ENCODE measurements around the gene BUB1B. TPM values are rescaled to one million over a fixed set of nuclear protein-coding genes. Genes with fewer than 3 reads are reported as not detected.

The BUB1B gene
- total RNA-seq, 2 donors from 2014 or later, result 10.2 to 48.3 TPM

GRCh38 chr15:40241269-40242212 lies 80.7 kb downstream of the BUB1B start:
- DNase-seq, result no peak
- TF ChIP-seq, protein P1, sequence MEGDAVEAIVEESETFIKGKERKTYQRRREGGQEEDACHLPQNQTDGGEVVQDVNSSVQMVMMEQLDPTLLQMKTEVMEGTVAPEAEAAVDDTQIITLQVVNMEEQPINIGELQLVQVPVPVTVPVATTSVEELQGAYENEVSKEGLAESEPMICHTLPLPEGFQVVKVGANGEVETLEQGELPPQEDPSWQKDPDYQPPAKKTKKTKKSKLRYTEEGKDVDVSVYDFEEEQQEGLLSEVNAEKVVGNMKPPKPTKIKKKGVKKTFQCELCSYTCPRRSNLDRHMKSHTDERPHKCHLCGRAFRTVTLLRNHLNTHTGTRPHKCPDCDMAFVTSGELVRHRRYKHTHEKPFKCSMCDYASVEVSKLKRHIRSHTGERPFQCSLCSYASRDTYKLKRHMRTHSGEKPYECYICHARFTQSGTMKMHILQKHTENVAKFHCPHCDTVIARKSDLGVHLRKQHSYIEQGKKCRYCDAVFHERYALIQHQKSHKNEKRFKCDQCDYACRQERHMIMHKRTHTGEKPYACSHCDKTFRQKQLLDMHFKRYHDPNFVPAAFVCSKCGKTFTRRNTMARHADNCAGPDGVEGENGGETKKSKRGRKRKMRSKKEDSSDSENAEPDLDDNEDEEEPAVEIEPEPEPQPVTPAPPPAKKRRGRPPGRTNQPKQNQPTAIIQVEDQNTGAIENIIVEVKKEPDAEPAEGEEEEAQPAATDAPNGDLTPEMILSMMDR (IDR thresholded peaks at IDR 0.05), result no peak
- intact Hi-C loops (cut with DNase I), result no loop called here
- Histone ChIP-seq H3K9ac (ENCODE audit: low read depth in 2 of 2, low read length in 2 of 2) (no peak overlapping the region), H3K9me3 (no peaks in the 10 kb centered on the region), H3K36me3 (no peaks in the 10 kb centered on the region), H3K27ac (no peak overlapping the region), H3K4me1 (no peaks in the 10 kb centered on the region), H3K4me3 (no peak overlapping the region), H3K27me3 (peaks cover 6% of the 10 kb centered on the region)

GRCh38 chr15:40242213-40242599 lies 81.3 kb downstream of the BUB1B start:
- TF ChIP-seq, protein P1 (IDR thresholded peaks at IDR 0.05), result no peak
- H3K27ac ChIP-seq, result no peak overlapping the region
- H3K4me3 ChIP-seq, result no peak overlapping the region
- DNase-seq, result no peak
- no peaks in the 10 kb centered on the region for H3K4me1 ChIP-seq
- H3K9ac ChIP-seq (ENCODE audit: low read depth in 2 of 2, low read length in 2 of 2), result no peak overlapping the region
- no peaks in the 10 kb centered on the region for H3K9me3 ChIP-seq
- H3K27me3 ChIP-seq, result peaks cover 6% of the 10 kb centered on the region
- no peaks in the 10 kb centered on the region for H3K36me3 ChIP-seq
- intact Hi-C loops (cut with DNase I), result no loop called here

- no peak overlapping the region for H3K9ac ChIP-seq (ENCODE audit: low read depth in 2 of 2, low read length in 2 of 2)
- no peak for DNase-seq
- intact Hi-C loops (cut with DNase I), result no loop called here
- TF ChIP-seq, protein P1 (IDR thresholded peaks at IDR 0.05), result no peak
- H3K27me3 ChIP-seq, result peaks cover 6% of the 10 kb centered on the region
- no peak overlapping the region for H3K27ac ChIP-seq
- no peaks in the 10 kb centered on the region for H3K4me1 ChIP-seq
- H3K9me3 ChIP-seq, result no peaks in the 10 kb centered on the region
- no peaks in the 10 kb centered on the region for H3K36me3 ChIP-seq
- no peak overlapping the region for H3K4me3 ChIP-seq
Measured at GRCh38 chr15:40242601-40243000, 81.7 kb downstream of the BUB1B start.

DNA sequence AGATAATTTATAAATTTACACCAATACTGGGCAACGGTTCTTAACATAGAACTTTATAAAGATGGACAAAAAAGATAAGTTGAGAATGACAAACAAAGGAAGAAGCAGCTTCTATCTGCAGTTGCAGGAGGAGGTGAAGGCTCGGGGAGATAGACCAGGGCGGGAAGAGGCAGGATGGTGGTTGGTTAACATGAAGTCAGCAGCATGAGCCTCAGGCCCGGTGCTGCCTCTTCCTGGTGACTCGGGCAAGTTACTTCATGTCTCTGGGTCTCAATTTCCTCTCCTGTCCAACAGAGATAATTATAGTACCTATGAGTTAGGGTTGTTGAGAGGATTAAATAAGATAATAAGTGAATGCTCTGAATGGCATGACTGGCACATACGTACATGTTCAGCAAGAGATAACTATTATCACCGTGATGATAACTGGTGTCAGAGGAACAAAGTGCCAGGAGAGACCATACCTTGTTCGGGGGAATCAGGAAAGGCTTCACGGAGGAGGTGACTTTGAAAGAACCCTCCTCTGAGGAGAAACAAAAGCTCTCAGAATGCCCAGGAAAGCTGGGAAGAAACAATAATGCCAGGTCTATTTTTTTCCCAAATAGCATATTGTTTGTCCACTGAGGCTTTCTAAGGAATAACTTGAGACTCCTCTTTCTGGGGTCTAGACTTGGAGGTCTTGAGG lies 82.4 kb downstream of the BUB1B start:
- no peak overlapping the region for H3K9ac ChIP-seq (ENCODE audit: low read depth in 2 of 2, low read length in 2 of 2)
- H3K36me3 ChIP-seq, result no peaks in the 10 kb centered on the region
- TF ChIP-seq, protein P1 (IDR thresholded peaks at IDR 0.05), result no peak
- no peaks in the 10 kb centered on the region for H3K4me1 ChIP-seq
- no peak overlapping the region for H3K4me3 ChIP-seq
- no peak for DNase-seq
- no peak overlapping the region for H3K27ac ChIP-seq
- intact Hi-C loops (cut with DNase I), result no loop called here
- H3K9me3 ChIP-seq, result no peaks in the 10 kb centered on the region
- H3K27me3 ChIP-seq, result peaks cover 6% of the 10 kb centered on the region

- Histone ChIP-seq H3K9ac (ENCODE audit: low read depth in 2 of 2, low read length in 2 of 2) (no peak overlapping the region), H3K27me3 (no peaks in the 10 kb centered on the region), H3K4me3 (no peak overlapping the region), H3K27ac (no peak overlapping the region), H3K36me3 (no peaks in the 10 kb centered on the region), H3K4me1 (no peaks in the 10 kb centered on the region), H3K9me3 (no peaks in the 10 kb centered on the region)
- no peak for DNase-seq
- TF ChIP-seq, protein P1 (IDR thresholded peaks at IDR 0.05), result no peak
- intact Hi-C loops (cut with DNase I), result no loop called here
Measured at GRCh38 chr15:40244961-40245523, 84.2 kb downstream of the BUB1B start.

Measured in colonic mucosa (tissue), 4 donors.